Body of pancreas (tissue), 4 donors: ENCODE results near the gene SELENOW. TPM values are rescaled to one million over a fixed set of nuclear protein-coding genes. Genes with fewer than 3 reads are reported as not detected.
"Not testable (repeated sequence)": the region's sequence is repeated elsewhere in the genome, so short reads cannot be mapped to it uniquely, and the experiment has no call there.

Source experiments
- ATAC-seq: fragments of 150-250 bp; one replicate; pipeline ENCODE4 v1.9.1; 2016
- DNase-seq, 4 donors: peaks; one replicate each; pipeline ENCODE4 v3.0.0-alpha.2; 2019
- H3K27ac ChIP-seq, 4 donors: fragments of 200-600 bp; sonication (generic); 1 replicate in 3 of 4; 2 replicates in 1 of 4; pipeline versions ENCODE4 v1.5.1 to v1.6.1; 2016 to 2019; ENCODE audit warnings: mild to moderate bottlenecking in 1 of 4, mixed read lengths in 1 of 4, moderate library complexity in 1 of 4
- H3K27me3 ChIP-seq, 2 donors: fragments of 200-600 bp; sonication (generic); one replicate each; pipeline ENCODE4 v1.6.0; 2016; ENCODE audit warnings: mild to moderate bottlenecking in 1 of 2
- H3K36me3 ChIP-seq, 2 donors: fragments of 200-600 bp; sonication (generic); replicated peaks in 1 of 2; 2 replicates each; pipeline ENCODE4 v1.5.1; 2016; ENCODE audit warnings: low read depth in 2 of 2; ENCODE audit not compliant: insufficient read depth in 1 of 2
- H3K4me1 ChIP-seq: fragments of 200-600 bp; sonication (generic); one replicate; pipeline ENCODE4 v1.6.0; 2016
- H3K4me3 ChIP-seq, 2 donors: fragments of 200-600 bp; sonication (generic); 1 replicate in 1 of 2; 2 replicates in 1 of 2; pipeline ENCODE4 v1.5.1; 2016 to 2019
- H3K9me3 ChIP-seq, 3 donors: fragments of 200-600 bp; sonication (generic); 1 replicate in 2 of 3; 2 replicates in 1 of 3; pipeline ENCODE4 v1.5.1; 2016
- POLR2A ChIP-seq, 3 donors: fragments of 450-650 bp; IDR thresholded peaks; one replicate each; pipeline ENCODE4 v1.6.1; 2016; ENCODE audit warnings: antibody characterized with exemption in 3 of 3, mild to moderate bottlenecking in 2 of 3
- WGBS, 2 donors: methylation state at CpG; one replicate each; pipeline ENCODE4 v1.1.5; 2017; 5-methylcytosine and 5-hydroxymethylcytosine counted together
- intact Hi-C: fragments of 100-400 bp; cut with DNase I; formaldehyde crosslinking; loops from one replicate; pipeline ENCODE4 v1.15.1; 2023
- total RNA-seq, 2 donors: library from RNA; depleted of rRNA; stranded (reverse); fragments of >200 nt; gene quantifications; one replicate each; pipeline ENCODE4 v1.1.0, GENCODE V29; 2016
- TF ChIP-seq, protein P1 (sequence below), 7 experiments: fragments of 450-650 bp in 4 of 7; fragments of 200-600 bp in 3 of 7; sonication (generic) in 3 of 7; IDR thresholded peaks; one replicate each; pipeline ENCODE4 v1.5.1; 2016 to 2019; ENCODE audit warnings: antibody characterized with exemption in 7 of 7

The SELENOW gene
- total RNA-seq, 2 donors from 2014 or later, result 189 to 296 TPM

DNA sequence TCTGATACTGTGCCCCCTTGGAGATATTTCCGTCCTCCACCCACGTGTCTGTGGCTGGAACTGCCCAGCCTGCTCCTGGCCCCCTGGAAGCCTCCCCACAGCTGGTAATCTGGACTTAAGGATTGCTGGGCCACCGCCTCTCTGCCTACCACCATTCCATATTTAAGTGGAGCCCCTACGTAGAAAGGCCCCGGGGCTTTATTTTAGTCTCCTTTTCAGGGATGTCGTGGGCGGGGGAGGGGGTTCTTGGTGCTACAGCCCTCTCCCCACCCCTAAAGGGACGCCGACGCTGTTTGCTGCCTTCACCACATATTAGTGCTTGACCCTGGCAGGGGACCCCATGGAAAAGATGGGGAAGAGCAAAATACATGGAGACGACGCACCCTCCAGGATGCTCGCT, 35.9 kb upstream of the SELENOW start:
- Histone ChIP-seq H3K27ac (peak overlapping the region; percentile 99), H3K4me3 (no peak overlapping the region), H3K36me3 (peaks cover 0 to 2% of the 10 kb centered on the region in 2 donors), H3K27me3 (no peaks in the 10 kb centered on the region), H3K4me1 (peaks cover 40% of the 10 kb centered on the region), H3K9me3 (no peaks in the 10 kb centered on the region)
- no peak for ATAC-seq
- no peak for TF ChIP-seq POLR2A (IDR thresholded peaks at IDR 0.05)
- no peak for DNase-seq
- WGBS, 2 donors, result 64 to 75% methylated on average over 6 to 13 of the region's 13 CpGs
- intact Hi-C loops, result no loop called here

DNA sequence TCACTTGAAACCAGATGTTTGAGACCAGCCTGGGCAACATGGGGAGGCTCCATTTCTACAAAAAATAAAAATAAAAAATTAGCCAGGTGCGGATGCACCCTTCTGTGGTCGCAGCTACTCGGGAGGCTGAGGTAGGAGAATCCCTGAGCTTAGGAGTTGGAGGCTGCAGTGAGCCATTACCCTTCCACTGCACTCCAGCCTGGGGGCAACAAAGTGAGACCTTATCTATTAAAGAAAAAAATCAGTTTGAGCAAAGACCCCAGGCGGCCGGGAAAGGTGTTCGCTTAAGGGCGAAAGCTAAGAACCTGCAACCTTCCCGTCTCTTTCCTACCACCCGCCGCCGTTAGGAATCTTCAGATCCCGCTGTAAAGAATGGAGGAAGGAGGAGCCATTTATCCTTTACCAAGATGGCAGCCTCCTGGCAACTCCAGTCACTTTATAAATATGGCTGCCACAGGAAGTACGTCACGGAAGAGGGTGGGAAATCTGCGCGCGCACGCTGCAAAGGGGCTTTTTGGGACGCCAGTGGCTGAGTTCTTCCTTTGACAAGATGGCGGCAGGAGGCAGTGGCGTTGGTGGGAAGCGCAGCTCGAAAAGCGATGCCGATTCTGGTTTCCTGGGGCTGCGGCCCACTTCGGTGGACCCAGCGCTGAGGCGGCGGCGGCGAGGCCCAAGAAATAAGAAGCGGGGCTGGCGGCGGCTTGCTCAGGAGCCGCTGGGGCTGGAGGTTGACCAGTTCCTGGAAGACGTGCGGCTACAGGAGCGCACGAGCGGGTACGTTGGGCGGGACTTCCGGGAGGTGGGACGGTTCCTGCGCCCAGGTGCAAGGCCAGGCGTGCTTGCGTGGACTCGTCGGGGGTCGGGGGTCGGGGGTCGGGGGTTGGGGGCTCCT, 33.2 kb upstream of the SELENOW start, which contains the start of gene NOP53:
Gene NOP53 (plus strand): TSS at position 537 of the 892 bp plus-strand sequence. CDS start 14 bp downstream, at position 551.
- H3K9me3 ChIP-seq, result no peaks in the 10 kb centered on the region
- peaks cover 4 to 5% of the 10 kb centered on the region in 2 donors for H3K36me3 ChIP-seq
- intact Hi-C loops, result no loop called here
- WGBS, 2 donors, result 2 to 10% methylated on average over 15 to 52 of the region's 53 CpGs
- peak within 1 kb of the TSS; percentile 63 to 64 for H3K4me3 ChIP-seq
- peaks cover 48% of the 10 kb centered on the region for H3K4me1 ChIP-seq
- peak within 1 kb of the TSS; percentile 84 to 99 (median 95) for H3K27ac ChIP-seq
- H3K27me3 ChIP-seq, result no peaks in the 10 kb centered on the region
- ATAC-seq, result peak; percentile 74
- TF ChIP-seq POLR2A (IDR thresholded peaks at IDR 0.05), result peak; percentile 79 to 91 (median 90)
- TF ChIP-seq, protein P1, sequence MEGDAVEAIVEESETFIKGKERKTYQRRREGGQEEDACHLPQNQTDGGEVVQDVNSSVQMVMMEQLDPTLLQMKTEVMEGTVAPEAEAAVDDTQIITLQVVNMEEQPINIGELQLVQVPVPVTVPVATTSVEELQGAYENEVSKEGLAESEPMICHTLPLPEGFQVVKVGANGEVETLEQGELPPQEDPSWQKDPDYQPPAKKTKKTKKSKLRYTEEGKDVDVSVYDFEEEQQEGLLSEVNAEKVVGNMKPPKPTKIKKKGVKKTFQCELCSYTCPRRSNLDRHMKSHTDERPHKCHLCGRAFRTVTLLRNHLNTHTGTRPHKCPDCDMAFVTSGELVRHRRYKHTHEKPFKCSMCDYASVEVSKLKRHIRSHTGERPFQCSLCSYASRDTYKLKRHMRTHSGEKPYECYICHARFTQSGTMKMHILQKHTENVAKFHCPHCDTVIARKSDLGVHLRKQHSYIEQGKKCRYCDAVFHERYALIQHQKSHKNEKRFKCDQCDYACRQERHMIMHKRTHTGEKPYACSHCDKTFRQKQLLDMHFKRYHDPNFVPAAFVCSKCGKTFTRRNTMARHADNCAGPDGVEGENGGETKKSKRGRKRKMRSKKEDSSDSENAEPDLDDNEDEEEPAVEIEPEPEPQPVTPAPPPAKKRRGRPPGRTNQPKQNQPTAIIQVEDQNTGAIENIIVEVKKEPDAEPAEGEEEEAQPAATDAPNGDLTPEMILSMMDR (IDR thresholded peaks at IDR 0.05), result peak in 4 of 7 experiments; percentile 2 to 44 (median 37)
- peak; percentile 98 to 99 (median 98) for DNase-seq

DNA sequence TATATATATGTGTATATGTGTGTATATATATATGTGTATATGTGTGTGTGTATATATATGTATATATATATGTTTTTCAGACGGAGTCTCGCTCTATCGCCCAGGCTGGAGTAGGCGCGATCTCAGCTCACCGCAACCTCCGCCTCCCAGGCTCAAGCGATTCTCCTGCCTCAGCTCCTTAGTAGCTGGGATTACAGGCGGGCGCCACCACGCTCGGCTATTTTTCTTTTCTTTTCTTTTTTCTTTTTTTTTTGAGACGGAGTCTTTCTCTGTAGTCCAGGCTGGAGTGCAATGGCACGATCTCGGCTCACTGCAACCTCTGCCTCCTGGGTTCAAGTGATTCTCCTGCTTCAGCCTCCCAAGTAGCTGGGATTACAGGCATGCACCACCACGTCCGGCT, 32.4 kb upstream of the SELENOW start:
- H3K9me3 ChIP-seq, DNase-seq, ATAC-seq, intact Hi-C loops, H3K27me3 ChIP-seq: not testable (repeated sequence)
- peaks cover 12 to 14% of the 10 kb centered on the region in 2 donors for H3K36me3 ChIP-seq
- peaks cover 48% of the 10 kb centered on the region for H3K4me1 ChIP-seq
- peak overlapping the region in 2 of 4 donors; percentile 92 to 99 for H3K27ac ChIP-seq
- 50 to 57% methylated on average over 17 of the region's 17 CpGs for WGBS, 2 donors
- peak overlapping the region; percentile 63 to 64 for H3K4me3 ChIP-seq

DNA sequence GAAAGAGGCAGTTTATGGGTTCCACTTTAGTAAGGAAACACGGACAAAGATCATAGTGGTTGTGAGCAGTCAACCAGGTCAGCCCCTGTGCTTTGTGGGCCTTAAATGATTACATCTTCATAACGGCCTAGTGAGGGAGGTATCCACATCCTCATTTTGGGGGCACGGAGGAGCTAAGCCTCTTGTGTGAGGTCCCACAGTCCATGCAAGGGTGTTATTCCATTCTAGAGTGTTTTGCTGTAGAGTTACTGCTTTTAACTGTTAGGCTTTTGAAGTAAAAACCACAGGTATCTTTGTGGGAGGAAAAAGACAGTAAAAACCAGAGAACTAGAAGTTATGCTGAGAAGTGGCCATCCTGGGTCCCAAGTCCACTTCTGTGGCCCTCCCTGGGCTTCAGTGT, 29.2 kb upstream of the SELENOW start:
- no peaks in the 10 kb centered on the region for H3K27me3 ChIP-seq
- TF ChIP-seq, protein P1 (IDR thresholded peaks at IDR 0.05), result no peak
- no peak for TF ChIP-seq POLR2A (IDR thresholded peaks at IDR 0.05)
- peaks cover 23 to 31% of the 10 kb centered on the region in 2 donors for H3K36me3 ChIP-seq
- H3K9me3 ChIP-seq, result no peaks in the 10 kb centered on the region
- ATAC-seq (no peak), DNase-seq (no peak)
- 78 to 79% methylated on average over 3 of the region's 3 CpGs for WGBS, 2 donors
- no peak overlapping the region for H3K27ac ChIP-seq
- no peak overlapping the region for H3K4me3 ChIP-seq
- intact Hi-C loops, result no loop called here
- H3K4me1 ChIP-seq, result peaks cover 31% of the 10 kb centered on the region

DNA sequence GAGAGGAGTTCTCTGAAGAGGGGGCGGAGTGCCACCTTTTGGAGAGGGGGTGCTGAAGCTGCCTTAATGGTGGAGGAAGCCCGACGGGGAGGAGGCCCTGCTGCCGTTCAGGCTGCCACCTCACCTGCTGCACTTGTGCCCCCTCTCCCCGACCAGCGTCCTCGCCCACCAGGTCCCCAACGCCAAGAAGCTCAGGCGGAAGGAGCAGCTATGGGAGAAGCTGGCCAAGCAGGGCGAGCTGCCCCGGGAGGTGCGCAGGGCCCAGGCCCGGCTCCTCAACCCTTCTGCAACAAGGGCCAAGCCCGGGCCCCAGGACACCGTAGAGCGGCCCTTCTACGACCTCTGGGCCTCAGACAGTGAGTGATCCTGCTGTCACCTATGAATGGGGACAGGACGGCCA, 27.8 kb upstream of the SELENOW start:
- H3K4me1 ChIP-seq, result peaks cover 23% of the 10 kb centered on the region
- 76 to 90% methylated on average over 7 to 18 of the region's 18 CpGs for WGBS, 2 donors
- H3K4me3 ChIP-seq, result no peak overlapping the region
- H3K9me3 ChIP-seq, result no peaks in the 10 kb centered on the region
- TF ChIP-seq, protein P1 (IDR thresholded peaks at IDR 0.05), result no peak
- no peak for TF ChIP-seq POLR2A (IDR thresholded peaks at IDR 0.05)
- DNase-seq (no peak), ATAC-seq (no peak)
- H3K36me3 ChIP-seq, result peaks cover 23 to 40% of the 10 kb centered on the region in 2 donors
- H3K27me3 ChIP-seq, result no peaks in the 10 kb centered on the region
- no peak overlapping the region for H3K27ac ChIP-seq
- intact Hi-C loops, result loop anchor here (5.0 kb wide), 1 partner anchor 37 kb away; no protein-coding TSS in a partner anchor
